WTC11 (cell line): Measurements from ENCODE around the gene RUSC2. TPM values are rescaled to one million over a fixed set of nuclear protein-coding genes. Genes with fewer than 3 reads are reported as not detected.

Experiments used
- ATAC-seq: fragments of 200-7000 bp; cut with Tn5 transposase; 2 replicates; pipeline ENCODE4 v1.10.0; 2021; ENCODE audit warnings: mild to moderate bottlenecking, moderate library complexity
- CTCF ChIA-PET: fragments of 300-600 bp; sonication (Branson Sonifier 250); formaldehyde crosslinking; loops from one replicate; lab custom pipeline; 2021; ENCODE audit warnings: antibody characterized with exemption; lab: Charles Lee
- POLR2A ChIA-PET: fragments of 350-600 bp; sonication (Branson Sonifier 250); formaldehyde crosslinking; loops from one replicate; lab custom pipeline; 2021; ENCODE audit warnings: antibody characterized with exemption; lab: Charles Lee
- DNase-seq: peaks from one replicate; pipeline ENCODE4 v3.0.0; 2021; ENCODE audit warnings: low spot score
- H3K27ac Mint-ChIP-seq: 2 replicates; pipeline ENCODE4 v1.8.0; 2021; ENCODE audit warnings: mixed read lengths
- H3K27me3 Mint-ChIP-seq: 2 replicates; pipeline ENCODE4 v1.8.0; 2021; ENCODE audit warnings: low read depth, mild to moderate bottlenecking, moderate library complexity, mixed read lengths
- H3K36me3 Mint-ChIP-seq: 2 replicates; pipeline ENCODE4 v1.8.0; 2021; ENCODE audit warnings: mixed read lengths
- H3K4me1 Mint-ChIP-seq: 2 replicates; pipeline ENCODE4 v1.8.0; 2022; ENCODE audit warnings: mixed read lengths
- H3K4me3 Mint-ChIP-seq: 2 replicates; pipeline ENCODE4 v1.8.0; 2021; ENCODE audit warnings: mild to moderate bottlenecking, moderate library complexity, mixed read lengths
- H3K9me3 Mint-ChIP-seq: 2 replicates; pipeline ENCODE4 v1.8.0; 2021; ENCODE audit warnings: mixed read lengths
- ERG ChIP-seq: fragments of 250-450 bp; sonication (Bioruptor Pico); IDR thresholded peaks from 2 replicates; pipeline ENCODE4 v1.8.0; 2021; ENCODE audit warnings: mild to moderate bottlenecking
- FOXK1 ChIP-seq: sonication (generic); formaldehyde crosslinking; IDR thresholded peaks from 2 replicates; pipeline ENCODE4 v1.8.0; 2022; ENCODE audit warnings: mild to moderate bottlenecking, moderate library complexity, missing genetic modification reagents
- HMGA2 ChIP-seq: fragments of 250-450 bp; sonication (Bioruptor Pico); IDR thresholded peaks from 2 replicates; pipeline ENCODE4 v1.4.0; 2021; ENCODE audit warnings: mild to moderate bottlenecking, moderate library complexity
- HMGXB4 ChIP-seq: sonication (generic); formaldehyde crosslinking; IDR thresholded peaks from 2 replicates; pipeline ENCODE4 v1.8.1; 2023; ENCODE audit warnings: mild to moderate bottlenecking, moderate library complexity, missing genetic modification reagents
- IRF2 ChIP-seq: sonication (generic); formaldehyde crosslinking; IDR thresholded peaks from 2 replicates; pipeline ENCODE4 v1.8.0; 2022; ENCODE audit warnings: low read depth, missing genetic modification reagents, borderline replicate concordance
- OVOL2 ChIP-seq: fragments of 250-450 bp; sonication (Bioruptor Pico); IDR thresholded peaks from 2 replicates; pipeline ENCODE4 v1.9.0; 2021; ENCODE audit warnings: mild to moderate bottlenecking, borderline replicate concordance
- PRDM15 ChIP-seq: sonication (generic); formaldehyde crosslinking; IDR thresholded peaks from 2 replicates; pipeline ENCODE4 v1.8.0; 2022; ENCODE audit warnings: missing genetic modification reagents
- PREB ChIP-seq: sonication (generic); formaldehyde crosslinking; IDR thresholded peaks from 2 replicates; pipeline ENCODE4 v1.8.1; 2022; ENCODE audit warnings: mild to moderate bottlenecking, missing genetic modification reagents, moderate library complexity, borderline replicate concordance
- RELA ChIP-seq: sonication (generic); formaldehyde crosslinking; IDR thresholded peaks from 2 replicates; pipeline ENCODE4 v1.8.1; 2022; ENCODE audit warnings: missing genetic modification reagents, mild to moderate bottlenecking, borderline replicate concordance
- SMAD3 ChIP-seq: sonication (generic); formaldehyde crosslinking; IDR thresholded peaks from 2 replicates; pipeline ENCODE4 v1.8.0; 2022; ENCODE audit warnings: missing genetic modification reagents, mild to moderate bottlenecking, borderline replicate concordance
- SMAD4 ChIP-seq: sonication (generic); formaldehyde crosslinking; IDR thresholded peaks from 2 replicates; pipeline ENCODE4 v1.8.0; 2022; ENCODE audit warnings: mild to moderate bottlenecking, missing genetic modification reagents
- TEAD1 ChIP-seq: sonication (generic); formaldehyde crosslinking; IDR thresholded peaks from 2 replicates; pipeline ENCODE4 v1.8.0; 2022; ENCODE audit warnings: mild to moderate bottlenecking, missing genetic modification reagents
- TP53 ChIP-seq: sonication (generic); formaldehyde crosslinking; IDR thresholded peaks from 2 replicates; pipeline ENCODE4 v1.8.1; 2023; ENCODE audit warnings: mild to moderate bottlenecking, missing genetic modification reagents
- USF2 ChIP-seq: sonication (generic); formaldehyde crosslinking; IDR thresholded peaks from 2 replicates; pipeline ENCODE4 v1.8.1; 2023; ENCODE audit warnings: mild to moderate bottlenecking, missing genetic modification reagents, moderate library complexity
- ZNF317 ChIP-seq: sonication (generic); formaldehyde crosslinking; IDR thresholded peaks from 2 replicates; pipeline ENCODE4 v1.8.1; 2023; ENCODE audit warnings: low read depth, mild to moderate bottlenecking, moderate library complexity, missing genetic modification reagents, borderline replicate concordance
- ZNF396 ChIP-seq: fragments of 250-450 bp; sonication (Bioruptor Pico); IDR thresholded peaks from 2 replicates; pipeline ENCODE4 v1.8.0; 2021; ENCODE audit warnings: mild to moderate bottlenecking, moderate library complexity, borderline replicate concordance
- ZNF423 ChIP-seq: fragments of 250-450 bp; sonication (Bioruptor Pico); IDR thresholded peaks from 2 replicates; pipeline ENCODE4 v2.1.2; 2022; ENCODE audit warnings: mild to moderate bottlenecking, moderate library complexity
- ZNF425 ChIP-seq: fragments of 250-450 bp; sonication (Bioruptor Pico); conservative IDR thresholded peaks from 2 replicates; pipeline ENCODE4 v1.9.0; 2021; ENCODE audit warnings: mild to moderate bottlenecking
- total RNA-seq: library from RNA; stranded (reverse); gene quantifications from 3 replicates; pipeline ENCODE4 v1.2.3, GENCODE V29; 2021

Gene RUSC2
- total RNA-seq, 1 experiment from 2014 or later: 9.4 TPM

- CTCF ChIA-PET: no interaction called here
- TF ChIP-seq TEAD1 (CRISPR knock-in tag) (no peak), ERG (CRISPR knock-in tag) (no peak), PREB (CRISPR knock-in tag) (no peak), IRF2 (no peak), HMGA2 (CRISPR knock-in tag) (no peak), ZNF423 (CRISPR knock-in tag) (no peak)
- TF ChIP-seq, all 79 proteins: peak for 0
- Mint-ChIP-seq H3K36me3 (peaks cover 12% of the 10 kb centered on the region), H3K4me1 (no peaks in the 10 kb centered on the region), H3K9me3 (peaks cover 32% of the 10 kb centered on the region), H3K27ac (no peak overlapping the region), H3K27me3 (no peaks in the 10 kb centered on the region), H3K4me3 (no peak overlapping the region)
- DNase-seq: no peak
- POLR2A ChIA-PET: no interaction called here
- no peak for ATAC-seq
These were observed 9.3 kb downstream of the RUSC2 start for GRCh38 chr9:35499029-35499700.

- Mint-ChIP-seq H3K9me3 (peaks cover 32% of the 10 kb centered on the region), H3K27ac (no peak overlapping the region), H3K36me3 (peaks cover 12% of the 10 kb centered on the region), H3K27me3 (no peaks in the 10 kb centered on the region), H3K4me3 (no peak overlapping the region), H3K4me1 (no peaks in the 10 kb centered on the region)
- POLR2A ChIA-PET: no interaction called here
- no peak for DNase-seq
- no peak for TF ChIP-seq OVOL2 (CRISPR knock-in tag)
- no peak for TF ChIP-seq USF2 (CRISPR knock-in tag)
- TF ChIP-seq RELA: no peak
- no peak for TF ChIP-seq PRDM15 (CRISPR knock-in tag)
- TF ChIP-seq HMGXB4 (CRISPR knock-in tag): no peak
- no peak for ATAC-seq
- CTCF ChIA-PET: interaction anchor here (1.4 kb wide), 1 partner anchor 22 kb away, joined by 3 read pairs; no protein-coding TSS in a partner anchor
These were observed 9.8 kb downstream of the RUSC2 start for GRCh38 chr9:35499701-35500030.

- Mint-ChIP-seq H3K36me3 (peaks cover 12% of the 10 kb centered on the region), H3K27me3 (no peaks in the 10 kb centered on the region), H3K4me3 (no peak overlapping the region), H3K4me1 (no peaks in the 10 kb centered on the region), H3K9me3 (peaks cover 32% of the 10 kb centered on the region), H3K27ac (no peak overlapping the region)
- POLR2A ChIA-PET: no interaction called here
- ATAC-seq (no peak), DNase-seq (no peak)
- CTCF ChIA-PET: interaction anchor here (1.4 kb wide), 1 partner anchor 21 kb away, joined by 3 read pairs; no protein-coding TSS in a partner anchor
- TF ChIP-seq ZNF317 (CRISPR knock-in tag) (no peak), ZNF396 (CRISPR knock-in tag) (no peak), IRF2 (no peak), SMAD3 (CRISPR knock-in tag) (no peak), SMAD4 (CRISPR knock-in tag) (no peak), RELA (no peak), ZNF425 (no peak), TEAD1 (CRISPR knock-in tag) (no peak), FOXK1 (CRISPR knock-in tag) (no peak), TP53 (no peak)
These were observed 10.3 kb downstream of the RUSC2 start for GRCh38 chr9:35500130-35500748.
